OCI-LY7 (cell line): ENCODE measurements around the gene SLFN5. TPM values are rescaled to one million over a fixed set of nuclear protein-coding genes. Genes with fewer than 3 reads are reported as not detected.

Experiments
- BruUV-seq: library from RNA; stranded (reverse); fragments of 400-500 nt; replicated peaks from 2 replicates; lab custom pipeline; 2021; lab: Mats Ljungman, UMichigan
- CTCF ChIA-PET: fragments of 300-600 bp; sonication (Branson Sonifier 250); formaldehyde crosslinking; loops from one replicate; lab custom pipeline; 2022; ENCODE audit warnings: antibody characterized with exemption; ENCODE audit not compliant: unreplicated experiment; lab: Charles Lee
- POLR2A ChIA-PET: fragments of 300-600 bp; sonication (Branson Sonifier 250); formaldehyde crosslinking; loops from one replicate; lab custom pipeline; 2022; ENCODE audit warnings: antibody characterized with exemption; lab: Charles Lee
- DNase-seq: peaks from one replicate; pipeline ENCODE4 v3.0.0-alpha.2; 2015; ENCODE audit warnings: low spot score
- H2AFZ ChIP-seq: fragments of 200-600 bp; sonication (generic), shearing (Covaris generic); 2 replicates; pipeline ENCODE4 v1.6.1; 2014; ENCODE audit warnings: mild to moderate bottlenecking, antibody characterized with exemption, low read length, moderate library complexity
- H3K27ac ChIP-seq: fragments of 200-600 bp; sonication (generic); 2 replicates; pipeline ENCODE4 v1.5.1; 2014; ENCODE audit warnings: mixed run types, low read depth, mild to moderate bottlenecking, moderate library complexity, low read length, inconsistent platforms; ENCODE audit not compliant: poor library complexity, severe bottlenecking
- H3K36me3 ChIP-seq: fragments of 200-600 bp; sonication (generic); 2 replicates; pipeline ENCODE4 v1.6.1; 2014; ENCODE audit warnings: mild to moderate bottlenecking, antibody characterized with exemption, low read length, moderate library complexity, mixed read lengths; ENCODE audit not compliant: insufficient read depth
- H3K4me1 ChIP-seq: fragments of 200-600 bp; sonication (generic); 2 replicates; pipeline ENCODE4 v1.5.1; 2014; ENCODE audit warnings: mild to moderate bottlenecking, low read length; ENCODE audit not compliant: insufficient read depth, poor library complexity, severe bottlenecking
- H3K4me2 ChIP-seq: fragments of 200-600 bp; sonication (generic); 2 replicates; pipeline ENCODE4 v1.6.1; 2014; ENCODE audit warnings: mild to moderate bottlenecking, low read length
- H3K4me3 ChIP-seq: fragments of 200-600 bp; sonication (generic); 2 replicates; pipeline ENCODE4 v1.5.1; 2014; ENCODE audit warnings: mild to moderate bottlenecking, low read depth, low read length; ENCODE audit not compliant: poor library complexity, severe bottlenecking
- H3K79me2 ChIP-seq: fragments of 200-600 bp; sonication (generic); 2 replicates; pipeline ENCODE4 v1.6.1; 2016; ENCODE audit warnings: low read depth, mild to moderate bottlenecking, low read length, moderate library complexity, mixed read lengths; ENCODE audit not compliant: insufficient read depth
- H3K9me2 ChIP-seq: fragments of 200-600 bp; sonication (generic); 2 replicates; pipeline ENCODE4 v1.6.1; 2016; ENCODE audit warnings: mild to moderate bottlenecking, low read length, mixed read lengths; ENCODE audit not compliant: insufficient read depth
- H3K9me3 ChIP-seq: fragments of 200-600 bp; sonication (generic); 2 replicates; pipeline ENCODE4 v1.6.1; 2014; ENCODE audit warnings: mild to moderate bottlenecking, mixed run types, low read length, mixed read lengths
- H4K20me1 ChIP-seq: fragments of 200-600 bp; sonication (generic); 2 replicates; pipeline ENCODE4 v1.6.1; 2014; ENCODE audit warnings: mild to moderate bottlenecking, antibody characterized with exemption, low read length, moderate library complexity, mixed read lengths; ENCODE audit not compliant: insufficient read depth
- CTCF ChIP-seq: fragments of 200-600 bp; sonication (generic); conservative IDR thresholded peaks from 2 replicates; pipeline ENCODE4 v1.5.1; 2014; ENCODE audit warnings: mild to moderate bottlenecking, antibody characterized with exemption, low read length, moderate library complexity, mixed read lengths
- EZH2phosphoT487 ChIP-seq: fragments of 200-600 bp; sonication (generic); IDR thresholded peaks from 2 replicates; pipeline ENCODE4 v1.6.1; 2018; ENCODE audit warnings: low read depth, borderline replicate concordance, mild to moderate bottlenecking, mixed run types, antibody characterized with exemption, low read length, moderate library complexity, mixed read lengths
- intact Hi-C: fragments of 100-400 bp; cut with micrococcal nuclease; formaldehyde crosslinking; loops from one replicate; pipeline ENCODE4 v1.10.0; 2022; ENCODE audit not compliant: unreplicated experiment
- total RNA-seq, 2 experiments: library from RNA; depleted of rRNA in 1 of 2; stranded (reverse); fragments of >200 nt in 1 of 2; shearing (Covaris generic) in 1 of 2; gene quantifications; 2 replicates each; pipeline ENCODE4 v1.2.3, GENCODE V29; 2014 to 2022

The SLFN5 gene
- total RNA-seq, 2 experiments from 2014 or later: 0.38 to 1.1 TPM

GRCh38 chr17:35283767-35284166 lies 40.9 kb downstream of the SLFN5 start:
- POLR2A ChIA-PET: no interaction called here

GRCh38 chr17:35284955-35285354 lies 42.1 kb downstream of the SLFN5 start:
- H3K4me2 ChIP-seq: no peak overlapping the region
- H3K79me2 ChIP-seq: no peaks in the 10 kb centered on the region
- intact Hi-C loops: no loop called here
- TF ChIP-seq CTCF (no peak), EZH2phosphoT487 (no peak)
- POLR2A ChIA-PET: no interaction called here
- no peak for DNase-seq
- CTCF ChIA-PET: interaction anchor here (0.6 kb wide), 1 partner anchor 1029 kb away, joined by 3 read pairs; no protein-coding TSS in a partner anchor
- H3K4me3 ChIP-seq: no peak overlapping the region
- no peaks in the 10 kb centered on the region for H4K20me1 ChIP-seq
- no TSS peak for BruUV-seq
- no peaks in the 10 kb centered on the region for H3K4me1 ChIP-seq
- H2AFZ ChIP-seq: no peak overlapping the region
- H3K27ac ChIP-seq: no peak overlapping the region
- H3K9me3 ChIP-seq: no peaks in the 10 kb centered on the region
- no peaks in the 10 kb centered on the region for H3K9me2 ChIP-seq
- H3K36me3 ChIP-seq: no peaks in the 10 kb centered on the region

More at GRCh38 chr17:35283767-35284166, 40.9 kb downstream of the SLFN5 start:
- H3K27ac ChIP-seq: no peak overlapping the region
- no TSS peak for BruUV-seq
- H3K36me3 ChIP-seq: no peaks in the 10 kb centered on the region
- no peak overlapping the region for H3K4me2 ChIP-seq
- H4K20me1 ChIP-seq: no peaks in the 10 kb centered on the region
- no peaks in the 10 kb centered on the region for H3K4me1 ChIP-seq
- no peak overlapping the region for H2AFZ ChIP-seq
- TF ChIP-seq EZH2phosphoT487: no peak
- no peak for TF ChIP-seq CTCF
- CTCF ChIA-PET: no interaction called here
- intact Hi-C loops: no loop called here
- DNase-seq: no peak
- no peaks in the 10 kb centered on the region for H3K9me3 ChIP-seq
- no peaks in the 10 kb centered on the region for H3K9me2 ChIP-seq
- no peaks in the 10 kb centered on the region for H3K79me2 ChIP-seq
- H3K4me3 ChIP-seq: no peak overlapping the region

GRCh38 chr17:35286120-35286781 lies 43.4 kb downstream of the SLFN5 start:
- no peak for TF ChIP-seq EZH2phosphoT487
- no peak for TF ChIP-seq CTCF
- Histone ChIP-seq H3K36me3 (no peaks in the 10 kb centered on the region), H3K4me3 (no peak overlapping the region), H3K4me1 (no peaks in the 10 kb centered on the region), H3K4me2 (no peak overlapping the region), H3K79me2 (no peaks in the 10 kb centered on the region), H3K9me2 (no peaks in the 10 kb centered on the region), H2AFZ (no peak overlapping the region), H3K9me3 (no peaks in the 10 kb centered on the region), H4K20me1 (no peaks in the 10 kb centered on the region), H3K27ac (no peak overlapping the region)
- CTCF ChIA-PET: no interaction called here
- BruUV-seq: no TSS peak
- intact Hi-C loops: no loop called here
- POLR2A ChIA-PET: interaction anchor here (0.6 kb wide), 1 partner anchor 393 kb away, joined by 3 read pairs; no protein-coding TSS in a partner anchor
- no peak for DNase-seq
